ENCODE measurements around the gene C19orf12. TPM values are rescaled to one million over a fixed set of nuclear protein-coding genes. Genes with fewer than 3 reads are reported as not detected.

C19orf12 gene
- total RNA-seq, 1 donor from 2014 or later: 26.9 TPM

DNA sequence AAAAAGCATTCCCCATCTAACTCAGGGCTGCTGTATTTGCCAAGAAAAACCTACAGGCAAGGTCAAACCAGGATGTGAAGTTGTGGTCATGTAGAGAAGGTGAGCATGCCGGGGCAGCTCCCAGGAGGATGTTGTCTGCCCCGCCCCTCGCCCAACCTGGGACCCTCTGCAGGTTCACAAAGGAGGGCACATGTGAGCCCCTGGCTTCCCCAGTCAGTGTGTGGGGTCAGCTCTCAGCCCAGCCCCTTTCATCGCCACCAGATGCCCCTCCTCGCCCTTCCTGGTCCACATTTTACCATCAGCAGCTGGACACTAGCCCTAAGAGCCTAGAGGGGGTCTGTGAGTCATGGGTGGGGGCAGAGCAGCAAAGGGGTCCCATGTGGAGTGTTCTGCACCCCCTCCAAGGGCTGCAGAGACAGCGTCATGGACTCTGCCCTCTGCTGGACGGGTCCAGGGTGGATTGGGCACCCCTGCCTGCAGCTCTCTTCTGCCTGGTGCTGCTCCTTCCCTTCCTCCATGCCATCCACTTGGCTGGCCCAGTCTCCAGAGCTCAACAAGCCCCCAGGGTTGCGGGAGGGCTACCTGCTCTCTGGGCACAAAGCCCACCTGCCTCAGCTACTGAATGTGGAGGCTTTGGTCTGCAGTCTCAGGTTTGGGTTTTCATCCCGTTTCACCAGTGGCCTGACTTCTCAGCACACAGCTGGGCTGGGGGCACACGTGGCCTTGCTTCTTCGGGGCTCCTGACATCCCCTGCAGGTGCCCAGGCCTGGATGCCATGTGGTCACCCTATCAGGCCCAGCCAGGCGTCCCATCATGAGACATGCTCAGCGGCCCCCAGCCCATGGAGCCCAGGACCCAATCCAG is 46.1 kb downstream of the C19orf12 start:
- H3K36me3 Mint-ChIP-seq: no peaks in the 10 kb centered on the region
- H3K9me3 Mint-ChIP-seq: no peaks in the 10 kb centered on the region
- H3K4me1 Mint-ChIP-seq: peaks cover 25% of the 10 kb centered on the region
- H3K4me3 Mint-ChIP-seq: no peak overlapping the region
- TF ChIP-seq, protein P1, sequence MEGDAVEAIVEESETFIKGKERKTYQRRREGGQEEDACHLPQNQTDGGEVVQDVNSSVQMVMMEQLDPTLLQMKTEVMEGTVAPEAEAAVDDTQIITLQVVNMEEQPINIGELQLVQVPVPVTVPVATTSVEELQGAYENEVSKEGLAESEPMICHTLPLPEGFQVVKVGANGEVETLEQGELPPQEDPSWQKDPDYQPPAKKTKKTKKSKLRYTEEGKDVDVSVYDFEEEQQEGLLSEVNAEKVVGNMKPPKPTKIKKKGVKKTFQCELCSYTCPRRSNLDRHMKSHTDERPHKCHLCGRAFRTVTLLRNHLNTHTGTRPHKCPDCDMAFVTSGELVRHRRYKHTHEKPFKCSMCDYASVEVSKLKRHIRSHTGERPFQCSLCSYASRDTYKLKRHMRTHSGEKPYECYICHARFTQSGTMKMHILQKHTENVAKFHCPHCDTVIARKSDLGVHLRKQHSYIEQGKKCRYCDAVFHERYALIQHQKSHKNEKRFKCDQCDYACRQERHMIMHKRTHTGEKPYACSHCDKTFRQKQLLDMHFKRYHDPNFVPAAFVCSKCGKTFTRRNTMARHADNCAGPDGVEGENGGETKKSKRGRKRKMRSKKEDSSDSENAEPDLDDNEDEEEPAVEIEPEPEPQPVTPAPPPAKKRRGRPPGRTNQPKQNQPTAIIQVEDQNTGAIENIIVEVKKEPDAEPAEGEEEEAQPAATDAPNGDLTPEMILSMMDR (IDR thresholded peaks at IDR 0.05; ENCODE audit: unreplicated experiment): no peak
- peaks cover 24% of the 10 kb centered on the region for H3K27me3 Mint-ChIP-seq (ENCODE audit: low read depth)
- no peak overlapping the region for H3K27ac Mint-ChIP-seq
- no peak for DNase-seq (ENCODE audit: low spot score in 2 of 2, unreplicated experiment in 2 of 2)

DNA sequence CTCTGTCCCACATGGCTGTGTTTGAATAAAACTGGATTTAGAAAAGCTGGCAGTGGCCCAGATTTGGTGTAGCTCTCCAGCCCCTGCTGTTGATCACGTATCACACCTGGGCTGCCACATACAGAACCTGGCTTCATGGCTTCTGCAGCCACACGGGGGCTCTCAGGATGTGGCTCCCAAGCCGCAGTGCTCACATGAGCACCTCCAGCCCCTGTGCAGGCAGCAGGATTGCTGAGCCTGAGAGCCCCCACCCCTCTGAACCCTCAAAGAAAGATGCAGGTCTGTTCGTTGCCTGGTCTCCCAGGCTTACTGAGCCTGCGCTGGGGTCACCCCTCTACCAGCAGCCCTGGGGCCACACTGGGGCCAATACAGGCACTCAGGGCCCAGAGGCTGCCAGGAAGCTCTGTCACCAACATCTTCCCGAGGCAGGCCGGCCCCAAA is 47.1 kb downstream of the C19orf12 start:
- peaks cover 31% of the 10 kb centered on the region for H3K4me1 Mint-ChIP-seq
- no peak for DNase-seq (ENCODE audit: low spot score in 2 of 2, unreplicated experiment in 2 of 2)
- no peaks in the 10 kb centered on the region for H3K36me3 Mint-ChIP-seq
- TF ChIP-seq, protein P1 (IDR thresholded peaks at IDR 0.05; ENCODE audit: unreplicated experiment): no peak
- peaks cover 25% of the 10 kb centered on the region for H3K27me3 Mint-ChIP-seq (ENCODE audit: low read depth)
- no peak overlapping the region for H3K4me3 Mint-ChIP-seq
- no peak overlapping the region for H3K27ac Mint-ChIP-seq
- H3K9me3 Mint-ChIP-seq: no peaks in the 10 kb centered on the region

DNA sequence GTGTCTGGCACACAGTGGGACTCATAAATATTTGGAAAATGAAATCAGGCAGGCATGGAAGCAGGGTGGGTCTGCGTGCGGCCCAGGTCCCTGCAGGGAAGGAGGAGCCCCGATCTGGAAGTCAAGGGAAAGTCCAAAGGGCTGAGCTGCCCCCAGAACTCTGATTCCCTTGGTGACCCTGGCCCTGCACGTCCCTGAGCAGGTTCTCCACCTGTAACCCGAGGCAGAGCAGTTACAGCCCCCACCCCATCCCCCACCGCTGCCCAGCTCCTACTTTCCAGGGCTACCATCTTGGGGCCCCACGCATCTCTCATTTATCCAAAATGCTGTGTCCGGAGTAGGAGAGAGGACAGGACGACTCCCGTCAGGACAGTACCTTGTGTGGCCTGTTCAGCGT is 47.7 kb downstream of the C19orf12 start:
- no peaks in the 10 kb centered on the region for H3K9me3 Mint-ChIP-seq
- H3K36me3 Mint-ChIP-seq: no peaks in the 10 kb centered on the region
- H3K27me3 Mint-ChIP-seq (ENCODE audit: low read depth): peaks cover 25% of the 10 kb centered on the region
- H3K4me1 Mint-ChIP-seq: peaks cover 36% of the 10 kb centered on the region
- no peak for DNase-seq (ENCODE audit: low spot score in 2 of 2, unreplicated experiment in 2 of 2)
- H3K4me3 Mint-ChIP-seq: no peak overlapping the region
- TF ChIP-seq, protein P1 (IDR thresholded peaks at IDR 0.05; ENCODE audit: unreplicated experiment): no peak
- no peak overlapping the region for H3K27ac Mint-ChIP-seq

DNA sequence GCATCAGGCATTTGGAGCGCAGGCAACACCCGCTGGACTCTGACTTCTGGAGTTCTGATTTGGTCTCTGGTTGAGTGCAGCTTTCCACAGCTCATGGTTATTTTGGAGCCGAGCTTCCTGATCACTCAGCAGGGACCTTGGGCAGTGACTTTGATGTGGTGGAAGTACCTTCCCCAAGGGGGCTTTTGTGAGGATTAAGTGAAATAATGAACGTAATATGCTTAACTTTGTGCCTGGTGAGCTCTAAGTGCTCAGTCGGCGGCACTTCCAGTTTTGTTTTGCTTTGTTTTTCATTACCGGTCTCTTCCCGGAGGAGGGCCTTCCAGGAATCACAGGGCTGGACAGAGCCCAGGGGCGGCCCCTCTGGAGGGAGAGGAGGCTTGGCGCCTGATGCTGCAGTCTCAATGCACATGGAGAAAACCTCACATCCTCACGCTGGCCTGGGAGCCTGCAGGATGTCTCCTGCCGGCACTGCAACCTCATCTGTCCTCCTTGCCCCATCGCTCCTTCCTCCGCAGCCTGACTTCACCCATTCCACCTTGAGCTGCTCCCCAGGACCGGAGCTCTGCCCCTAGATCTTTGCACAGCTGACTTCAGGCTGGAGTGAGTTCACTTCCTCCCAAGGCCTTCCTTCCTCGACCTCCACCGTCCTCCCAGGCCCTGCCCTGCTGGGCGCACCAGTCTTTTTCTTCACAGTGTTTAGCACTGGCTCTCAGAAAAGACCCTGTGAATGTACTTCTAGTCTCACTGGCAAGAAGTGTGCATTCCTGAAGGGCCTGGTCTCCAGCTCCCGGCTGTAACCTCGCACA is 48.3 kb downstream of the C19orf12 start:
- H3K27me3 Mint-ChIP-seq (ENCODE audit: low read depth): peaks cover 25% of the 10 kb centered on the region
- H3K9me3 Mint-ChIP-seq: no peaks in the 10 kb centered on the region
- H3K27ac Mint-ChIP-seq: peak overlapping the region; percentile 70
- DNase-seq (ENCODE audit: low spot score in 2 of 2, unreplicated experiment in 2 of 2): peak in 1 of 2 experiments; percentile 64
- H3K4me1 Mint-ChIP-seq: peaks cover 40% of the 10 kb centered on the region
- H3K36me3 Mint-ChIP-seq: no peaks in the 10 kb centered on the region
- peak overlapping the region; percentile 61 for H3K4me3 Mint-ChIP-seq
- TF ChIP-seq, protein P1 (IDR thresholded peaks at IDR 0.05; ENCODE audit: unreplicated experiment): no peak

DNA sequence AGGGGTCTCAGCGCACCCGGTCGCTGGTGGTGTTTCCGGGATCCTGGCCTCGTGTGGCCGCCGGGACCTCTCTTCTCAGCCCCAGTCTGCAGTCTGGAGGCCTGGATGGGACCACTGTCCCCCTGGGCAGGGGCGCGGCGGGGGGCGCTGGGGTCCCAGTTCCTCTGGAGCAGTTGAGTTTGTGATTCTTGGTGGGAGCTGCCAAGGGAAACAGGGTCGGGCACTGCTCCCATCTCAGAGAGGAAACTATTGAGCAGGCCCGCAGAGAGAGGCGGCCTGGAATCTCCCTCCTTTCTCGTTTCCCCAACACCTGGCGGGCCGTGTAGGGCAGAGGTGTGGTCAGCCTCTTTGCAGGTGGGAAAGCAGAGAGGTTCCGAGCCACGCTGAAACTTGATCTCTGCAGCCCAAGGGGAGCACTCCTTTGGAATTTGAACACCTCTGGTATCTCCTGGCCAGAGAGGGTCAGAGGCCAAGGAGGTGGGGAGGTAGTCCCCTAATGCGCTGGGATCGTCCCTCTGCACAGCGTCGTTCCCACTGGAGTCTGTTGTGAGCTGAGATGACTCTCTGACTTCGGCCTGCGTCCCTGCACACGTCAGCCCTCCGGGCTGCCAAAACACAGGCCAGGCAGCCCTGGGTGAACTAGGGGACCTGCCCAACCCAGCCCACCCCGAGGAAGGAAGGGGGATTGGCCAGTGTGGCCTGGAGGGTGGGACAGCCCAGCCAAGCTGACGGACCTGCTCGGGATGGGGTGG is 49.1 kb downstream of the C19orf12 start:
- peak overlapping the region; percentile 61 for H3K4me3 Mint-ChIP-seq
- peaks cover 25% of the 10 kb centered on the region for H3K27me3 Mint-ChIP-seq (ENCODE audit: low read depth)
- TF ChIP-seq, protein P1 (IDR thresholded peaks at IDR 0.05; ENCODE audit: unreplicated experiment): no peak
- no peaks in the 10 kb centered on the region for H3K36me3 Mint-ChIP-seq
- H3K4me1 Mint-ChIP-seq: peaks cover 40% of the 10 kb centered on the region
- H3K27ac Mint-ChIP-seq: no peak overlapping the region
- H3K9me3 Mint-ChIP-seq: no peaks in the 10 kb centered on the region
- DNase-seq (ENCODE audit: low spot score in 2 of 2, unreplicated experiment in 2 of 2): no peak
